Hepatocyte (in vitro differentiated cells): ENCODE results near the gene CBY2. TPM values are rescaled to one million over a fixed set of nuclear protein-coding genes. Genes with fewer than 3 reads are reported as not detected.

Source experiments
- DNase-seq: peaks from one replicate; pipeline ENCODE4 v3.0.0-alpha.2; 2016; ENCODE audit warnings: low spot score
- H2AFZ ChIP-seq: fragments of 200-600 bp; sonication (generic); 2 replicates; pipeline ENCODE4 v1.6.0; 2016; ENCODE audit warnings: antibody characterized with exemption, mild to moderate bottlenecking
- H3K27ac ChIP-seq: fragments of 200-600 bp; sonication (generic); 2 replicates; pipeline ENCODE4 v1.5.1; 2016; ENCODE audit warnings: mild to moderate bottlenecking
- H3K27me3 ChIP-seq: fragments of 200-600 bp; sonication (generic); 2 replicates; pipeline ENCODE4 v1.6.1; 2016
- H3K36me3 ChIP-seq: fragments of 200-600 bp; sonication (generic); replicated peaks from 2 replicates; pipeline ENCODE4 v1.5.1; 2016; ENCODE audit warnings: low read depth; ENCODE audit not compliant: insufficient read depth
- H3K4me1 ChIP-seq: fragments of 200-600 bp; sonication (generic); 2 replicates; pipeline ENCODE4 v1.5.1; 2016; ENCODE audit warnings: mild to moderate bottlenecking, moderate library complexity; ENCODE audit not compliant: insufficient read depth
- H3K4me2 ChIP-seq: fragments of 200-600 bp; sonication (generic); 2 replicates; pipeline ENCODE4 v1.6.0; 2016
- H3K4me3 ChIP-seq: fragments of 200-600 bp; sonication (generic); 2 replicates; pipeline ENCODE4 v1.5.1; 2016; ENCODE audit warnings: mild to moderate bottlenecking
- H3K79me2 ChIP-seq: fragments of 200-600 bp; sonication (generic); 2 replicates; pipeline ENCODE4 v1.6.0; 2017; ENCODE audit warnings: mild to moderate bottlenecking
- H3K9me2 ChIP-seq: fragments of 200-600 bp; sonication (generic); replicated peaks from 2 replicates; pipeline ENCODE4 v1.6.0; 2017; ENCODE audit warnings: mild to moderate bottlenecking; ENCODE audit not compliant: insufficient read depth
- H3K9me3 ChIP-seq: fragments of 200-600 bp; sonication (generic); 2 replicates; pipeline ENCODE4 v1.5.1; 2016; ENCODE audit warnings: low read depth, mild to moderate bottlenecking
- H4K20me1 ChIP-seq: fragments of 200-600 bp; sonication (generic); 2 replicates; pipeline ENCODE4 v1.6.0; 2016; ENCODE audit warnings: mild to moderate bottlenecking; ENCODE audit not compliant: insufficient read depth, poor library complexity, severe bottlenecking
- EZH2 ChIP-seq: fragments of 200-600 bp; sonication (generic); IDR thresholded peaks from 2 replicates; pipeline ENCODE4 v1.6.1; 2016; ENCODE audit warnings: antibody characterized with exemption, mild to moderate bottlenecking, borderline replicate concordance
- EZH2phosphoT487 ChIP-seq: fragments of 200-600 bp; sonication (generic); IDR thresholded peaks from one replicate; pipeline ENCODE4 v1.6.1; 2018; ENCODE audit warnings: antibody characterized with exemption, mild to moderate bottlenecking, low read depth, moderate library complexity; ENCODE audit not compliant: unreplicated experiment, severe bottlenecking
- WGBS: methylation state at CpG from one replicate; pipeline ENCODE4 v1.1.6; 2016; ENCODE audit warnings: low lambda C conversion rate; ENCODE audit errors: missing lambda C conversion rate; 5-methylcytosine and 5-hydroxymethylcytosine counted together
- polyA plus RNA-seq: library from polyadenylated mRNA; unstranded; fragments of >200 nt; fragmentation: Nextera tagmentation; extraction: Ambion mirVana; gene quantifications from 2 replicates; pipeline ENCODE4 v1.2.1, GENCODE V29; 2016
- total RNA-seq: library from RNA; depleted of rRNA; stranded (reverse); fragments of >200 nt; gene quantifications from 2 replicates; pipeline ENCODE4 v1.2.3, GENCODE V29; 2014
- TF ChIP-seq, protein P1 (sequence below): fragments of 200-600 bp; sonication (generic); IDR thresholded peaks from 2 replicates; pipeline ENCODE4 v1.5.1; 2016; ENCODE audit warnings: antibody characterized with exemption, mild to moderate bottlenecking; ENCODE audit not compliant: poor library complexity

Gene CBY2, protein sequence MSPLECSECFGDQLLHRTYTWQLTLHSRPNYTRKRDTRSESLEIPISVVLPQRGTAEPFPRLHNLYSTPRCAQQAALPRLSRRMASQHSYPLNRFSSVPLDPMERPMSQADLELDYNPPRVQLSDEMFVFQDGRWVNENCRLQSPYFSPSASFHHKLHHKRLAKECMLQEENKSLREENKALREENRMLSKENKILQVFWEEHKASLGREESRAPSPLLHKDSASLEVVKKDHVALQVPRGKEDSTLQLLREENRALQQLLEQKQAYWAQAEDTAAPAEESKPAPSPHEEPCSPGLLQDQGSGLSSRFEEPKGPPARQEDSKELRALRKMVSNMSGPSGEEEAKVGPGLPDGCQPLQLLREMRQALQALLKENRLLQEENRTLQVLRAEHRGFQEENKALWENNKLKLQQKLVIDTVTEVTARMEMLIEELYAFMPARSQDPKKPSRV
- not detected in 2 replicates for total RNA-seq
- not detected in 2 replicates for polyA plus RNA-seq

DNA sequence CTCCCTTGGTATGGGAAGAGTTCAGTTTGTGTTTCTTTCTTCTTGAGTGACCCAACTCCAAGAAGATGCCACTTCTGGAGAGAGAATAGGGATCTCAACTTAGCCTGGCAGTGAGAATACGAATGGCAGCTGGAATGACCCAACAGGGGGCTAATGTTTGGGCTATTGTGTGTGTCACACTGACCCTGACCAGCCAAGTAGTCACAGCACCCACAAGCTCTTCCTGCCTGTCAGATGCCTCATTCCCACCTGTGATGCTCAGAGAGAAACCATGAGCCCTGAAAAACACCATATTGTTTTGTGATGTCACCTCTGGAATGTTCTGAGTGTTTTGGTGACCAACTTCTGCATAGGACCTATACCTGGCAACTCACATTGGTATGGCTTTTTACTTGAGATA lies at the start of gene CBY2:
Gene CBY2, plus strand, starts transcription at position 233 of the 400 bp plus-strand sequence. Its CDS starts 71 bp downstream, at position 304.
- H3K36me3 ChIP-seq, result no peaks in the 10 kb centered on the region
- no peaks in the 10 kb centered on the region for H3K79me2 ChIP-seq
- no peak within 1 kb of the TSS for H3K4me3 ChIP-seq
- H3K27ac ChIP-seq, result no peak within 1 kb of the TSS
- no peaks in the 10 kb centered on the region for H3K9me2 ChIP-seq
- H2AFZ ChIP-seq, result no peak within 1 kb of the TSS
- no peak within 1 kb of the TSS for H3K4me2 ChIP-seq
- TF ChIP-seq EZH2 (no peak), EZH2phosphoT487 (no peak)
- TF ChIP-seq, protein P1, sequence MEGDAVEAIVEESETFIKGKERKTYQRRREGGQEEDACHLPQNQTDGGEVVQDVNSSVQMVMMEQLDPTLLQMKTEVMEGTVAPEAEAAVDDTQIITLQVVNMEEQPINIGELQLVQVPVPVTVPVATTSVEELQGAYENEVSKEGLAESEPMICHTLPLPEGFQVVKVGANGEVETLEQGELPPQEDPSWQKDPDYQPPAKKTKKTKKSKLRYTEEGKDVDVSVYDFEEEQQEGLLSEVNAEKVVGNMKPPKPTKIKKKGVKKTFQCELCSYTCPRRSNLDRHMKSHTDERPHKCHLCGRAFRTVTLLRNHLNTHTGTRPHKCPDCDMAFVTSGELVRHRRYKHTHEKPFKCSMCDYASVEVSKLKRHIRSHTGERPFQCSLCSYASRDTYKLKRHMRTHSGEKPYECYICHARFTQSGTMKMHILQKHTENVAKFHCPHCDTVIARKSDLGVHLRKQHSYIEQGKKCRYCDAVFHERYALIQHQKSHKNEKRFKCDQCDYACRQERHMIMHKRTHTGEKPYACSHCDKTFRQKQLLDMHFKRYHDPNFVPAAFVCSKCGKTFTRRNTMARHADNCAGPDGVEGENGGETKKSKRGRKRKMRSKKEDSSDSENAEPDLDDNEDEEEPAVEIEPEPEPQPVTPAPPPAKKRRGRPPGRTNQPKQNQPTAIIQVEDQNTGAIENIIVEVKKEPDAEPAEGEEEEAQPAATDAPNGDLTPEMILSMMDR, result no peak
- H3K9me3 ChIP-seq, result no peaks in the 10 kb centered on the region
- H3K4me1 ChIP-seq, result no peaks in the 10 kb centered on the region
- H3K27me3 ChIP-seq, result no peaks in the 10 kb centered on the region
- no peak for DNase-seq
- no peaks in the 10 kb centered on the region for H4K20me1 ChIP-seq
- 81% methylated on average over 1 of the region's 1 CpG for WGBS

DNA sequence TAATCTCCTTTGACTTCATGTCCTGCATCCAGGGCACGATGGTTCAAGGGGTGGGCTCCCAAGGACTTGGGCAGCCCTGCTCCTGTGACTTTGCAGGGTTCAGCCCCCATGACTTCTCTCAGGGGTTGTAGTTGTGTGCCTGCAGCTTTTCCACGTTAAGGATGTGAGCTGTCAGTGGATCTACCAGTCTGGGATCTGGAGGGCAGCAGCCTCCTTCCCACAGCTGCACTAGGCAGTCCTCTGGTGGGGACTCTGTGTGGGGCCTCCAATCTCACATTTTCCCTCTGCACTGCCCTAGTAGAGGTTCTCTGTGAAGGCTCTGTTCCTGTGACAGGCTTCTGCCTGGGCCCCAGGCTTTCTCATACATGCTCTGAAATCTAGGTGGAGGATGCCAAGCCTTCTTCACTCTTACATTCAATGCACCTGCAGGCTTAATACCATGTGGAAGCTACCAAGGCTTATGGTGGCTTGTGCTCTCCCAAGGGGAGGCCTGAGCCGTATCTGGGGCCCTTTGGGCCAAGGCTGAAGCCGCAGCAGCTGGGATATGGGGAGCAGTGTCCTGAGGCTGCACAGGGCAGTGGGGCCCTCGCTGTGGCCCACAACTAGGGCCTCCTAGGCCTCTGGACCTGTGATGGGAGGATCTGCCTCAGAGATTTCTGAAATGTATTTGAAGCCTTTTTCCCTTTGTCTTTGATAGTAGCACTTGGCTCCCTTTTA lies 47.3 kb upstream of the CBY2 start:
- H3K4me1 ChIP-seq, result no peaks in the 10 kb centered on the region
- no peak overlapping the region for H2AFZ ChIP-seq

DNA sequence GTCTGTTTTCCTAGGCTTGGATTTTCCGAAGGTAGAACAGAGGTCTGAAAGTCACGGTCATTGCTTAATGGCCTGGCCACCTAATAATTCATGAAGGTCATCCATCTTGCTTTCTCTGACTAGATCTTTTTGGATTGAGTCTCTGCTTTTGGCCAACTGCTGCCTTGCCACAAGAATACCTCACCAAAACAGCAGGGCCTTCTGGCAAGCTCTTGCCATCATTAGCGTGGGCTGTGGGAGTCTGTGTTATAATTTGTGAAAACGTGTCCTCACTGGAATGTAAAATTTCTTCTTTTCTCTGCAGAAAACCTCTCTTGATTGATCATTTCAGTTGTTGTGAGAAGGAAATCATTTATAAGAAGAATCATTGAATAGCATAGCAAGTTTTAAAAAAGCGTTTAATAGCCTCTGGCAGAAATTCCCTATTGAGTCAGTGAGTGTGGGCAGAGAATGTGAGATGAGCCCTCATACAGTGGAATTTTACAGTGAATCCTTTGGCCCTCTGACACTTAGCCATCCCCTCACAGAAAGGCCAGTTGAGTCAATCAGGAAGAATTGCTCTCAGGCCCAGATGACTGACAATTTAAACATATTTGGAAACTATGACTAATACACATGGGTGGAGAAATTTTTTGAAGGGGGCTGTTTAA lies 43.4 kb upstream of the CBY2 start:
- H3K4me2 ChIP-seq, result no peak overlapping the region
- H2AFZ ChIP-seq, result no peak overlapping the region
- TF ChIP-seq, protein P1, result no peak
- TF ChIP-seq EZH2phosphoT487, result no peak
- no peak for TF ChIP-seq EZH2
- H3K4me1 ChIP-seq, result no peaks in the 10 kb centered on the region
- no peaks in the 10 kb centered on the region for H3K9me2 ChIP-seq
- DNase-seq, result no peak
- H3K4me3 ChIP-seq, result no peak overlapping the region
- no peaks in the 10 kb centered on the region for H3K79me2 ChIP-seq
- no peaks in the 10 kb centered on the region for H3K27me3 ChIP-seq
- no peak overlapping the region for H3K27ac ChIP-seq
- H3K9me3 ChIP-seq, result no peaks in the 10 kb centered on the region
- H4K20me1 ChIP-seq, result no peaks in the 10 kb centered on the region
- H3K36me3 ChIP-seq, result no peaks in the 10 kb centered on the region
- WGBS, result 86% methylated on average over 5 of the region's 5 CpGs

More for the DNA sequence above, 47.3 kb upstream of the CBY2 start:
- Histone ChIP-seq H3K27ac (no peak overlapping the region), H3K9me2 (no peaks in the 10 kb centered on the region), H3K4me3 (no peak overlapping the region), H3K36me3 (no peaks in the 10 kb centered on the region), H3K79me2 (no peaks in the 10 kb centered on the region), H3K27me3 (no peaks in the 10 kb centered on the region), H3K9me3 (no peaks in the 10 kb centered on the region), H4K20me1 (no peaks in the 10 kb centered on the region), H3K4me2 (no peak overlapping the region)
- no peak for TF ChIP-seq EZH2phosphoT487
- TF ChIP-seq, protein P1, result no peak
- TF ChIP-seq EZH2, result no peak
- DNase-seq, result no peak
- WGBS, result 88% methylated on average over 5 of the region's 5 CpGs
